D721Med (cell line): ENCODE measurements around the gene OR5A2.
"Not testable (repeated sequence)": the region's sequence is repeated elsewhere in the genome, so short reads cannot be mapped to it uniquely, and the experiment has no call there.

ENCODE experiments used
- DNase-seq: peaks from one replicate; pipeline ENCODE4 v3.0.0; 2011; ENCODE audit warnings: low spot score; ENCODE audit not compliant: insufficient read length
- FAIRE-seq: peaks from 2 replicates; lab custom pipeline; 2011; peaks lifted over from hg19 to GRCh38; lab: Jason Lieb, UNC
- TF ChIP-seq, protein P1 (sequence below): IDR thresholded peaks from 2 replicates; pipeline ENCODE4 v1.5.1; 2012; ENCODE audit warnings: mild to moderate bottlenecking, control low read depth; ENCODE audit not compliant: insufficient read depth; ENCODE audit errors: missing control alignments

OR5A2 gene

DNA sequence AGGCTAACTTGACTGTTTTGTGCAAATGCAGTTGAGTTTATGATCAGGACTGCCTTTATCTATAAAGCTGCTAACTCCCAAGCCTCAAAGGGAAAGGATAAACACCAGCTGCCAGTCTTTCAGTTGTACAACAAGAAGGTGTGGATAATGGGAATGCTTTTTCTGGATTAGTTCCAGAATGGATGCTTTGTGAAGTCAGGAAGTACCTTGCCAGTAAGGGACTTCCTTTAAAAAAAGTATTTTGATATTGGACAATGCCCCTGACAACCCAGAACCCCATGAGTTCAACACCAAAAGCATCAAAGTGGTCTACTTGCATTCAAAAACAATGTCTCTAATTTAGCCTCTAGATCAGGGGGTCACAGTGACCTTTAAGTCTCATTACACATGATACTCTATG is 32.0 kb downstream of the OR5A2 start:
- TF ChIP-seq, protein P1, sequence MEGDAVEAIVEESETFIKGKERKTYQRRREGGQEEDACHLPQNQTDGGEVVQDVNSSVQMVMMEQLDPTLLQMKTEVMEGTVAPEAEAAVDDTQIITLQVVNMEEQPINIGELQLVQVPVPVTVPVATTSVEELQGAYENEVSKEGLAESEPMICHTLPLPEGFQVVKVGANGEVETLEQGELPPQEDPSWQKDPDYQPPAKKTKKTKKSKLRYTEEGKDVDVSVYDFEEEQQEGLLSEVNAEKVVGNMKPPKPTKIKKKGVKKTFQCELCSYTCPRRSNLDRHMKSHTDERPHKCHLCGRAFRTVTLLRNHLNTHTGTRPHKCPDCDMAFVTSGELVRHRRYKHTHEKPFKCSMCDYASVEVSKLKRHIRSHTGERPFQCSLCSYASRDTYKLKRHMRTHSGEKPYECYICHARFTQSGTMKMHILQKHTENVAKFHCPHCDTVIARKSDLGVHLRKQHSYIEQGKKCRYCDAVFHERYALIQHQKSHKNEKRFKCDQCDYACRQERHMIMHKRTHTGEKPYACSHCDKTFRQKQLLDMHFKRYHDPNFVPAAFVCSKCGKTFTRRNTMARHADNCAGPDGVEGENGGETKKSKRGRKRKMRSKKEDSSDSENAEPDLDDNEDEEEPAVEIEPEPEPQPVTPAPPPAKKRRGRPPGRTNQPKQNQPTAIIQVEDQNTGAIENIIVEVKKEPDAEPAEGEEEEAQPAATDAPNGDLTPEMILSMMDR = no peak
- FAIRE-seq = no peak
- no peak for DNase-seq

DNA sequence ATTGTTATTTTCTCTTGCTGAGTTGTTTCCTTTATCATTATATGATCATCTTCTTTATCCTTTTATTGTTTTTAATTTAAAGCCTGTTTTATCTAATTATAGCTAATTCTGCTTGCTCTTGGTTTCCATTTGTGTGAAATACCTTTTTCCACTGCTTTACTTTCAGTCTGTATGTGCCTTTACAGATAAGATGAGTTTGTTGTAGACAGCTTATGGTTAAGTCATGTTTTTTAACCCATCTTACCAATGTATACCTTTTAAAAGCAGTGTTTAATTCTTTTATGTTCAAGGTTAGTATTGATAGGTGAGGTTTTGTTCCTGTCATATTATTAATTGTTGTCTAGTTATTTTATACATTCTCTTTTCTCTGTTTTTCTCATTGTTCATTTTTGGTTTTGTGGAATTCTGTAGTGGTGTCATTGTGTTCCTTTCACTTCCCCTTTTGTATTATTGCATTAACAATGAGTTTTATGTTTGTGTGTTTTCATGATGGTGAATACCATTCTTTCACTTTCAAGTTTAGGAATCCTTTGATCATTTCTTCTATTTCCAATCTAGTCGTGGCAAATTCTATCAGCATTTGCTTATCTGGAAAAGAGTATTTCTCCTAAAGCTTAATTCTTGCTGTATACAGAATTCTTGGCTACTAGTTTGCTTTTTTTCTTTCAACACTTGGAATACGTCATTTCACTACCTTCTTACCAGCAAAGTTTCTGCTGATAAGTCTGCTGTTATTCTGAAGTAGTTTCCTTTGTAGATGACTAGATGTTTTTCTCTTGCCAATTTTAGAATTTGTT is 45.8 kb downstream of the OR5A2 start:
- no peak for FAIRE-seq
- DNase-seq = no peak
- TF ChIP-seq, protein P1 = no peak

DNA sequence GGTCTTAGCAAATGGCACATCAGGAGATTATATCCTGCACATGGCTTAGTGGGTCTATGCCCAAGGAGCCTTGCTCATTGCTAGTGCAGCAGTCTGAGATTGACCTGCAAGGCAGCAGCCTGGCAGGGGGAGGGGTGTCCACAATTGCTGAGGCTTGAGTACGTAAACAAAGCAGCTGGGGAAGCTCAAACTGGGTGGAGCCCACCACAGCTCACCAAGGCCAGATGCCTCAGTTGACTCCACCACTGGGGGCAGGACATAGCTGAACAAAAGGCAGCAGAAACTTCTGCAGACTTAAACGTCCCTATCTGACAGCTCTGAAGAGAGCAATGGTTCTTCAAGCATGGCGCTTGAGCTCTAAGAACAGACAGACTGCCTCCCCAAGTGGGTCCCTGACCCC is 53.9 kb downstream of the OR5A2 start:
- not testable (repeated sequence) for FAIRE-seq, DNase-seq

DNA sequence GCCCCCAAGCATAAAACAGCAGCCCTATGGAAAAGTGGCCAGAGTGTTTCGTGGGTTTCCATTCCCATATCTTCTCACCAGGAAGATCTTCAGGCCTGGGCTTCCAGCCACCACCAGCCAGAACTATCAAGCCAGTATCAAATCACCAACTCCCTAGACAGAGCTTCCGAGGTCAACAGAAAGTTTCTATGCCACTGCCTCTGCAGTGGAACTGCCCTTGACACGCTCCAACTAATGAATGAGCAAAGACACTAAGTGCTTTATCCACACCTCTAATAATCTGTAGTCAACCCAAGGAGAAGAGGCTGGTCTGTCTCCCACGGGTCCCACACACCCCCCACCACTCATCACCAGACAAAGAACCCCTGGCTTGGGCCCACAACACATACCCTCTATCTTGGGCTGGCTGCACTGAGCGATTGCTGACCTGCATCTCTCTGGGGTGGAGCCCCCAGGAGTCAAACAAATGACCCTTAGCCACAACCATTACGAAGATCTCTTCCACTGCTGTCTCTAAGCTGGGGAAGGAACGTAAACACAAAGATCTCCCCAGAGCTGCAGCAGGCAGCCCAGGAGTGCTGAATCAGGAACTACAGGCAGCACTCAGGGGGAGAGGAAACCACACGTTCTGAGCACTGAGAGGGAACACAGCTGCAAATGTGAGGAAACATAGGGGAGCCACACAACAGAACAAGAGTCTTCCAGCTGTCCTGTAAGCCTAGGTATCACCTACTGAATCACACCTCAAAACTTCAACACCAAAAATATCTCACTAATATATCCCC is 57.8 kb downstream of the OR5A2 start:
- DNase-seq = no peak
- FAIRE-seq = no peak
- TF ChIP-seq, protein P1 = no peak
